Activated T-helper 2 cell treated with anti-CD3 and anti-CD28 coated beads, Interferon-gamma antibody, Interleukin-2, Interleukin-4, amounts not matched to agents 10 μg/mL and 5 μg/mL and 100 μg/mL, durations not matched to agents 14 hours and 24 hours and 36 hours (primary cell): ENCODE results near the gene ANTKMT. TPM values are rescaled to one million over a fixed set of nuclear protein-coding genes. Genes with fewer than 3 reads are reported as not detected.

Experiments used
- DNase-seq: peaks from one replicate; pipeline ENCODE4 v3.0.0; 2021; ENCODE audit warnings: low spot score
- H3K27ac Mint-ChIP-seq: one replicate; pipeline ENCODE4 v1.8.0; 2021; ENCODE audit warnings: mixed read lengths
- H3K27me3 Mint-ChIP-seq: one replicate; pipeline ENCODE4 v1.8.0; 2021; ENCODE audit warnings: low read depth, mixed read lengths
- H3K36me3 Mint-ChIP-seq: one replicate; pipeline ENCODE4 v1.8.0; 2021; ENCODE audit warnings: low read depth, mixed read lengths
- H3K4me1 Mint-ChIP-seq: one replicate; pipeline ENCODE4 v1.8.0; 2021; ENCODE audit warnings: low read depth, mixed read lengths
- H3K4me3 Mint-ChIP-seq: one replicate; pipeline ENCODE4 v1.8.0; 2021; ENCODE audit warnings: low read depth, mild to moderate bottlenecking, moderate library complexity, mixed read lengths
- H3K9me3 Mint-ChIP-seq: one replicate; pipeline ENCODE4 v1.8.0; 2021; ENCODE audit warnings: mixed read lengths
- intact Hi-C: fragments of 100-400 bp; cut with micrococcal nuclease; formaldehyde crosslinking; loops from one replicate; pipeline ENCODE4 v1.15.1; 2023
- total RNA-seq: library from RNA; stranded (reverse); gene quantifications from 2 replicates; pipeline ENCODE4 v1.2.3, GENCODE V29; 2022

ANTKMT gene
- total RNA-seq, 1 donor from 2014 or later = 54.4 TPM

- no peak overlapping the region for H3K27ac Mint-ChIP-seq
- H3K9me3 Mint-ChIP-seq = no peaks in the 10 kb centered on the region
- intact Hi-C loops = no loop called here
- peaks cover 11% of the 10 kb centered on the region for H3K4me1 Mint-ChIP-seq
- peaks cover 4% of the 10 kb centered on the region for H3K27me3 Mint-ChIP-seq
- H3K4me3 Mint-ChIP-seq = no peak overlapping the region
- peaks cover 20% of the 10 kb centered on the region for H3K36me3 Mint-ChIP-seq
- no peak for DNase-seq
Measured at GRCh38 chr16:677316-678190, 43.4 kb upstream of the ANTKMT start.

- no peaks in the 10 kb centered on the region for H3K9me3 Mint-ChIP-seq
- peaks cover 4% of the 10 kb centered on the region for H3K27me3 Mint-ChIP-seq
- DNase-seq = no peak
- no peak overlapping the region for H3K27ac Mint-ChIP-seq
- no peak overlapping the region for H3K4me3 Mint-ChIP-seq
- intact Hi-C loops = no loop called here
- H3K4me1 Mint-ChIP-seq = peaks cover 12% of the 10 kb centered on the region
- peaks cover 24% of the 10 kb centered on the region for H3K36me3 Mint-ChIP-seq
Measured at GRCh38 chr16:678209-678857, 42.6 kb upstream of the ANTKMT start.

- Mint-ChIP-seq H3K27ac (peak overlapping the region; percentile 26), H3K4me3 (peak overlapping the region; percentile 70), H3K9me3 (no peaks in the 10 kb centered on the region), H3K27me3 (peaks cover 4% of the 10 kb centered on the region), H3K36me3 (peaks cover 25% of the 10 kb centered on the region), H3K4me1 (peaks cover 12% of the 10 kb centered on the region)
- peak; percentile 54 for DNase-seq
- intact Hi-C loops = no loop called here
Measured at GRCh38 chr16:678858-679813, 41.8 kb upstream of the ANTKMT start.

- peak; percentile 82 for DNase-seq
- H3K36me3 Mint-ChIP-seq = peaks cover 25% of the 10 kb centered on the region
- peaks cover 12% of the 10 kb centered on the region for H3K4me1 Mint-ChIP-seq
- peaks cover 3% of the 10 kb centered on the region for H3K27me3 Mint-ChIP-seq
- peak within 1 kb of the TSS; percentile 82 for H3K4me3 Mint-ChIP-seq
- H3K9me3 Mint-ChIP-seq = no peaks in the 10 kb centered on the region
- intact Hi-C loops = loop anchor here (5.0 kb wide), 2 partner anchors 43 to 93 kb away; partner anchors contain the start of gene METTL26
- peak within 1 kb of the TSS; percentile 78 for H3K27ac Mint-ChIP-seq
Measured at GRCh38 chr16:679814-680624, 40.9 kb upstream of the ANTKMT start, which contains the start of gene STUB1. TSS of gene STUB1 (plus strand) at chr16:680410. CDS start at chr16:680526, 116 bp downstream.

GRCh38 chr16:680625-680945, 40.4 kb upstream of the ANTKMT start:
- Mint-ChIP-seq H3K4me1 (peaks cover 12% of the 10 kb centered on the region), H3K36me3 (peaks cover 25% of the 10 kb centered on the region), H3K4me3 (peak overlapping the region; percentile 76), H3K9me3 (no peaks in the 10 kb centered on the region), H3K27ac (no peak overlapping the region), H3K27me3 (no peaks in the 10 kb centered on the region)
- intact Hi-C loops = loop anchor here (5.0 kb wide), 2 partner anchors 43 to 93 kb away; partner anchors contain the start of gene METTL26
- DNase-seq = no peak

GRCh38 chr16:680967-681745, 39.8 kb upstream of the ANTKMT start:
- H3K36me3 Mint-ChIP-seq = peaks cover 30% of the 10 kb centered on the region
- peak overlapping the region; percentile 76 for H3K4me3 Mint-ChIP-seq
- H3K9me3 Mint-ChIP-seq = no peaks in the 10 kb centered on the region
- H3K27ac Mint-ChIP-seq = no peak overlapping the region
- no peaks in the 10 kb centered on the region for H3K27me3 Mint-ChIP-seq
- H3K4me1 Mint-ChIP-seq = peaks cover 14% of the 10 kb centered on the region
- no peak for DNase-seq
- intact Hi-C loops = loop anchor here (5.0 kb wide), 2 partner anchors 44 to 94 kb away; partner anchors contain the start of gene METTL26

GRCh38 chr16:681746-682427, 39.1 kb upstream of the ANTKMT start:
- Mint-ChIP-seq H3K4me1 (peaks cover 14% of the 10 kb centered on the region), H3K36me3 (peaks cover 32% of the 10 kb centered on the region), H3K4me3 (peak overlapping the region; percentile 76), H3K27me3 (no peaks in the 10 kb centered on the region), H3K9me3 (no peaks in the 10 kb centered on the region), H3K27ac (no peak overlapping the region)
- no peak for DNase-seq
- intact Hi-C loops = loop anchor here (5.0 kb wide), 2 partner anchors 45 to 95 kb away; partner anchors contain the start of gene METTL26

GRCh38 chr16:682493-683395, 38.2 kb upstream of the ANTKMT start:
- DNase-seq = no peak
- Mint-ChIP-seq H3K36me3 (peaks cover 32% of the 10 kb centered on the region), H3K27ac (no peak overlapping the region), H3K4me3 (peak overlapping the region; percentile 76), H3K4me1 (peaks cover 14% of the 10 kb centered on the region), H3K9me3 (no peaks in the 10 kb centered on the region), H3K27me3 (no peaks in the 10 kb centered on the region)
- intact Hi-C loops = loop anchor here (5.0 kb wide), 2 partner anchors 45 to 95 kb away; partner anchors contain the start of gene METTL26

GRCh38 chr16:683396-684070, 37.4 kb upstream of the ANTKMT start:
- intact Hi-C loops = loop anchor here (5.0 kb wide), 2 partner anchors 46 to 96 kb away; partner anchors contain the start of gene METTL26
- Mint-ChIP-seq H3K27ac (peak overlapping the region; percentile 52), H3K9me3 (no peaks in the 10 kb centered on the region), H3K4me3 (peak overlapping the region; percentile 76), H3K36me3 (peaks cover 32% of the 10 kb centered on the region), H3K4me1 (peaks cover 14% of the 10 kb centered on the region), H3K27me3 (no peaks in the 10 kb centered on the region)
- no peak for DNase-seq
